Jurkat, Clone E6-1 (cell line): ENCODE results near the gene EPHB2.

Experiments used
- DNase-seq: peaks from one replicate; pipeline ENCODE4 v3.0.0-alpha.2; 2011; ENCODE audit warnings: low read depth, low spot score
- H3K4me3 ChIP-seq: 2 replicates; pipeline ENCODE4 v1.5.1; 2011; ENCODE audit warnings: mild to moderate bottlenecking, low read length, control low read depth, moderate library complexity

EPHB2 gene

DNA sequence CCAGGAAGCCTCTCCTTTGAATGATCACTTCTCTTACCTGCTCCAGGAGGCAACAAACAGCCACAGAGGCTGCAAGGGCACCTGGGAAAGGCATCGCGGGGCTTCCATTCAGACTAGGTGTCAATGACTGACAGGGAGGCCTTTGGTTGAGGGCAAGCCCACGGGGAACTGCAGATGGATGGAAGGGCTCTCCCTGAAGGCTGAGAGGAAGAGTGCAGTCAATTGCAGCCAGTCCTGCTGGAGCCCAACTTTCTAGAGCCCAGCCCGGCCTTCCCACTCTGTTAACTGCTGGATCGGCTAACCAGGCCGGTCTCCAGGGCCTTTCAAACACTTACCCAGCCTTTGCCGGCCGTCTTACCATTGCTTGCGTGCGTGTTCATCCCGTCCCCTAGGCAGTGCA is 172.8 kb downstream of the EPHB2 start:
- H3K4me3 ChIP-seq = no peak overlapping the region
- DNase-seq = no peak

GRCh38 chr1:22884806-22885530 is 174.3 kb downstream of the EPHB2 start:
- no peak overlapping the region for H3K4me3 ChIP-seq
- DNase-seq = no peak

DNA sequence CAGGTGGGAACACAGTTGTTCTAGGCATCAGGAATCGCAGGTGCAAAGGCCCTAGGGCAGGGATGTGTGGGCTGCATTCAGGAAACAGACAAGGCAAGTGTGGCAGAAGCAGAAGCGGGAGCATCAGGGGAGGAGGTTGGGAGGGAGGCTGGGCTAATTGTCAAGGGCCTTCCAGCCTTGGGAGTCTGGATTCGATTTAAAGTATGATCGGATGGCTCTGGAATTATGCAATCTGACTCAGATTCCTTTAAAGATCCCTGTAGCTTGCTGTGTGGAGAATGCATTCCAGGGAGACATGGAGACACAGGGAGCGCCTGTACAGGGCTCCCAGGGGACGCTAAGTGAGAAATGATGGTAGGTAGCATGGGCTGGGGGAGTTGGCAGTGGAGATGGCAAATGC is 175.6 kb downstream of the EPHB2 start:
- H3K4me3 ChIP-seq = no peak overlapping the region
- DNase-seq = no peak

DNA sequence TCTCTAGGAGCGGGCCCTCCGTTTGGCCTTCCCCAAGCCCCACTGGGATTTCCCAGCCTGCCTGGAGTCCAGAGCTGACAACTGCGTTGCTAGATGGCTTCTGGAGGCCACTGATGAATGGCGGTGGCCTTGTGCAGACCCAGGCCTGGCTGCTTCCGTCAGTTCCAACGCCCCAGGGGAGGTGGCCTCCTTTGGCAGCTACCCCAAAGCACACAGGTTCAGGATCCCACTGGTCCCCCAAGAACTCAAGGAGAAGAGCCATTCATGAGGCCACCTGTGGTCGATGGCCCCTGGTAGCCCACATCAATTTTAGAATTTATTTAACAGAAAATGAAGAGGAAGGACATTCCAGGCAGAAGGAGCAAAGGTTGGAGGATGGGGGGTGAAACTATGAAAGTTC is 176.9 kb downstream of the EPHB2 start:
- no peak for DNase-seq

GRCh38 chr1:22888320-22889075 is 177.9 kb downstream of the EPHB2 start:
- no peak overlapping the region for H3K4me3 ChIP-seq
- DNase-seq = no peak

More for the DNA sequence above, 176.9 kb downstream of the EPHB2 start:
- H3K4me3 ChIP-seq = no peak overlapping the region

GRCh38 chr1:22889213-22889827 is 178.7 kb downstream of the EPHB2 start:
- H3K4me3 ChIP-seq = no peak overlapping the region
- DNase-seq = peak; percentile 16

DNA sequence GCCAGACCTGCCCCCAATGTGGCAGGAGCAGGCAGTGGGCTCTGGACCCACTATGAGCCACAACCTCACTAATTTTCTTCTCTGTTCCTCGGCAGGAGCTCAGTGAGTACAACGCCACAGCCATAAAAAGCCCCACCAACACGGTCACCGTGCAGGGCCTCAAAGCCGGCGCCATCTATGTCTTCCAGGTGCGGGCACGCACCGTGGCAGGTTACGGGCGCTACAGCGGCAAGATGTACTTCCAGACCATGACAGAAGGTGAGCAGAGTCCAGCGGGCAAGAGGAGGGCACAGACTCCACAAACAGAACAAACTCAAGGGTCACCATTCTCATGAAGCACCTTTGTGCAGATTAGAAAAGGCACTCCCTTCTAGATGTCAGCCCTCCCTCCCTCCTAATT is 182.2 kb downstream of the EPHB2 start:
- H3K4me3 ChIP-seq = no peak overlapping the region
- DNase-seq = no peak

DNA sequence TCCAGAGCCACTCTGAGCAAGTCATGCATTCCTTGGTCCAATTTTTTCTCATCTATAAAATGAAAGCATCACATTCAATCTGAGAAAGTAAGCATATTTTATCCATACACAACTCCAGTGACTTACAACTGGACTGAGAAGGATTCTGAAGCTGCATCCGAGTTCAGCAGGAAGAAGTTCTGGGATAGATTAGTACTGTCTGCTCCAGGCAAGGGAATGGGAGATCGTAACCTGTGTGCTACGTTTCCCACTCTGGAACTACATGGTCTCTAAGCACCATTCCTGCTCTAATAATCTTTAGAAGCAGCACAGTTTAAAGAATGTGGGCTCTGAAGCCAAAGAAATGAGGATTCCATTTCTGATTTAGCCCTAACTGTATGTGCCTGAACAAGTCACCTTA is 182.7 kb downstream of the EPHB2 start:
- DNase-seq = no peak
- H3K4me3 ChIP-seq = no peak overlapping the region

DNA sequence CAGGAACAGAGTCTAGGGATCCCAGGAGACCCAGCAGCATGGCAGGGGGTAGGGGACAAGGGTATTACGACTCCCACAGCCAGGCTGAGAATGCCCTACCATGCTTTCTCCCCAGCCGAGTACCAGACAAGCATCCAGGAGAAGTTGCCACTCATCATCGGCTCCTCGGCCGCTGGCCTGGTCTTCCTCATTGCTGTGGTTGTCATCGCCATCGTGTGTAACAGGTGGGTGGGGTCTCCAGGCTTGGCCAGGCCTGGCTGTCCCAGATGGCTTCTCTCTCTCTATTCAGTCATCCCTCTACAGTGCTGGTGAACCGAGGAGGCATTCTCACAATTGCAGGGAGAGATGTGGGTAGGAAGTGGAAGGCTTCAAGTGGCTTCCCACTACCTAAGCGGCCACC is 184.7 kb downstream of the EPHB2 start:
- no peak overlapping the region for H3K4me3 ChIP-seq
- no peak for DNase-seq

DNA sequence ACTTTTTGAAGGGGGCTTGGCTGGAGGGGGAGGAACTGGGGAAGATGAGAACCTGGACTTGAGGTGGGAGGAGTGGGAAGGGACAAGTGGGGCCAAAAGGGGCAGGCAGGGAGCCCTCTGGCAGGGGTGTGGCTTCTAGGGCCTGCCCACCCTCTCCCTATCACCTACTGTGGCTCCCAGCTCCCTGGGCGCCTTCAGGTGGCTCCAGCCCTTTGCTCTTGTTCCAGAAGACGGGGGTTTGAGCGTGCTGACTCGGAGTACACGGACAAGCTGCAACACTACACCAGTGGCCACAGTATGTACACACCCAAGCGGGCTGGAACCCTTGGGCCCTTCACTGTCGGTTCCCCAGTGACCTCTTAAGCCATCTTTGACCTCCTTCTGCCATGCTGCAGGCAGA is 185.5 kb downstream of the EPHB2 start:
- DNase-seq = no peak
- H3K4me3 ChIP-seq = no peak overlapping the region

GRCh38 chr1:22900451-22900850 is 189.8 kb downstream of the EPHB2 start:
- no peak for DNase-seq
- no peak overlapping the region for H3K4me3 ChIP-seq

DNA sequence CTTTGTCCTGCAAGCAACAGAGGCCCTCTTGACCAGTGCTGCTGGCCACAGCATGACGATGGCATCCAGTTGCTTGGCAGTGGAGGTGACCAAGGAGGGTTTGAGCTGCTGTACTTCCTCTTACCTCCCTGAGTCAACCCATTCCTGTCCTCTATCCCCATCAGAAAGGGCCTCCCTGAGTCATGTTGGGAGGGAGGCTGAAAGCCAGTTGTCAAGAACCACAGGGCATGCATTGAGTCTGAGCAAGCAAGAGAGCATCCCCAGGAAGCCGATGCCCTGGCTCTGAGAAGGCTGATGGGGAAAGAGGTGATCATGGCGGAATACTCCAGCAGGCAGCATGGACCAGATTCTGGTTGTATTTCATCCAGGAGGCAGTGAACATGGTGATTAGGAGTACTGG is 192.5 kb downstream of the EPHB2 start:
- no peak overlapping the region for H3K4me3 ChIP-seq
- DNase-seq = no peak

DNA sequence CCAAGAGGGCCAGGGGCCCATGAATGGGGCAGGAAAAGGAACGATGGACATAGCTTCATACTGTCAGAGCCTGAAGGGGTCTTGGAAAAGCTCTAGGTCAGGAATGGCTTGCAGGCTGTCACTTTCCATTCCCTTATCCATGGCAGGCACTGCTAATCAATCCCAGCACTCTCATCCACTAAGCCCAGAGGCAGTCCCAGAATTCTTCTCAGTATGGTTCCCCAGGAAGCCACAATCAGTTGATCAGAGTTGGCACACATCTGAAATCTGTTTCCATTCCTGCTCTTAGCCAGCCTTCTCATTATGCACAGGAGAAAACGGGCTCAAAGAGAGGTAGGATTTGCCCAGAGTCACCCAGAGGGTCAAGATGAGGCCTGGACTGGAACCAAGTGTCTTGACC is 196.3 kb downstream of the EPHB2 start:
- no peak for DNase-seq
- H3K4me3 ChIP-seq = no peak overlapping the region

DNA sequence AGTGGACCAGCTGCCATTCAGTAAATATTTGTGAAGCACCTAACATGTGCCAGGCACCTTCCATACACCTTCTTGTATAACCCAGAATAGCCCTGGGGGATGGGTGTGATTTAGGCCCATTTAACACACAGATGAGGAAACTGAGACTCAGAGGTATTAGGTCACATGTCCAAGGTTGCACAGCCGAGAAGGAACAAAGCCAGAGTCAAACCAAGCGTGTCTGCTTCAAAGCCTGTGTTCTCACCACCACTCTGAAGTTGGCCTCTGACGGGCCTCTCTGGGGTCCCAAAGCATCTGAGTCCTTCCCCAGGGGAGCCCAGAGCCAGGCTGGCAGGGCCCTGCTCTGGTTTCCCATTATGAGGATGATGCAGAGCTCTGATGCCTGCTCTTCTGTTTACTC is 196.9 kb downstream of the EPHB2 start:
- no peak for DNase-seq
- no peak overlapping the region for H3K4me3 ChIP-seq

GRCh38 chr1:22908880-22909426 is 198.3 kb downstream of the EPHB2 start:
- no peak for DNase-seq
- H3K4me3 ChIP-seq = no peak overlapping the region

DNA sequence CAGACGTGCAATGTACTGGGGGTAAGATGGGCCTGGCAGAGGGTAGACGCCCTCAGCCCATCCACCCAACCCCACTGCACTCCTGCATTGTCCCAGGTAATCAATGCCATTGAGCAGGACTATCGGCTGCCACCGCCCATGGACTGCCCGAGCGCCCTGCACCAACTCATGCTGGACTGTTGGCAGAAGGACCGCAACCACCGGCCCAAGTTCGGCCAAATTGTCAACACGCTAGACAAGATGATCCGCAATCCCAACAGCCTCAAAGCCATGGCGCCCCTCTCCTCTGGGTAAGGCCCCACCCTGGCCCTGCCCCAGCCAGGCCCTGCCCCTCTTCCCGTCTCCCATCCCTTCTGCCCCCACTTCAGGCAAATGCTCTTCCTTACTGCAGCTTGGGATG is 199.6 kb downstream of the EPHB2 start:
- H3K4me3 ChIP-seq = no peak overlapping the region
- no peak for DNase-seq

DNA sequence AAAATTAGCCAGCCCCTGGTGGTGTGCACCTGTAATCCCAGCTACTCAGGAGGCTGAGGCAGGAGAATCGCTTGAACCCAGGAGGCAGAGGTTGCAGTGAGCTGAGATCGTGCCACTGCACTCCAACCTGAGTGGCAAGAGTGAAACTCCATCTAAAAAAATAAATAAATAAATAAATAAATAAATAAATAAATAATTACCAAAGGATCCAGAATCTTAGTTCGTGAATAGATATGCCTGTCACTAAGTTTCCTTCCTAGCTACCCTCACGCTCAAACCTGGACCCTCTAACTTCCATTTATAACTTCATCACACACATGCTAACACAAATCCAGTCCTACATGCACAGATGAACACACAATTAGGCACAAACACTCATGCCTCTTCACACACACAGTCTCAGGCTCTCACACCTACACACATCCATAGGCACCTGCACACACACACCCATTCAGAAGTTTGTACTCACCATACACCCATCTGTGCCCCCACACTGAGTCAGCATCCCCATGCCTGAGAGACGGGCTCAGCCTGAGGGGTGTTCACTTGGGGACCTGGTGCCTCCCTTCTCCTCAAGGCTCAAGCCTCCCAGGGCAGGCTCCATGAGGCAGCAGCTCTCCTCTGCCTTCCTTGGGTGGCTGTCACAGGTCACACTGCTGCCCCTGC is 200.5 kb downstream of the EPHB2 start:
- DNase-seq = no peak
- H3K4me3 ChIP-seq = no peak overlapping the region

DNA sequence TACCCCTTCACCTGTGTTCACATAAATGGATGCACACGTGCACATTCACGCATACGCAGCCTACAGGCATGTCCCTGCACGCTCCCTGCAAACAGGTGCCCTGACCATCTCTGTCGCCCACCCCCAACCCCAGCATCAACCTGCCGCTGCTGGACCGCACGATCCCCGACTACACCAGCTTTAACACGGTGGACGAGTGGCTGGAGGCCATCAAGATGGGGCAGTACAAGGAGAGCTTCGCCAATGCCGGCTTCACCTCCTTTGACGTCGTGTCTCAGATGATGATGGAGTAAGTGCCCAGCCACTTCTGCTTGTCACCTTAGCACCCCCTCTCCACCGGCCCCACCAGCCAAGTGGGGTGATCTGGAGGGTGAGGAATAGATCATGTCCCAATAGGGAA is 201.7 kb downstream of the EPHB2 start:
- no peak overlapping the region for H3K4me3 ChIP-seq
- no peak for DNase-seq

GRCh38 chr1:22913421-22914141 is 202.9 kb downstream of the EPHB2 start:
- no peak overlapping the region for H3K4me3 ChIP-seq
- no peak for DNase-seq
